H1 (cell line): ENCODE results near the gene DPYSL4. TPM values are rescaled to one million over a fixed set of nuclear protein-coding genes. Genes with fewer than 3 reads are reported as not detected.

Source experiments
- CTCF ChIA-PET: fragments of 300-600 bp; sonication (Branson Sonifier 250); formaldehyde crosslinking; loops from one replicate; lab custom pipeline; 2021; ENCODE audit not compliant: partially characterized antibody; lab: Charles Lee
- POLR2A ChIA-PET: fragments of 300-600 bp; sonication (Branson Sonifier 250); formaldehyde crosslinking; loops from one replicate; lab custom pipeline; 2021; ENCODE audit warnings: inconsistent platforms; ENCODE audit not compliant: partially characterized antibody; lab: Charles Lee
- DNase-seq, 2 experiments: peaks; one replicate each; pipeline versions ENCODE4 v3.0.0 to v3.0.0-alpha.2; 2010 to 2022; ENCODE audit warnings: low spot score in 2 of 2, low read depth in 1 of 2, mixed read lengths in 1 of 2
- FAIRE-seq: peaks from 2 replicates; lab custom pipeline; 2011; peaks lifted over from hg19 to GRCh38; lab: Jason Lieb, UNC
- H2AFZ ChIP-seq: 2 replicates; pipeline ENCODE4 v1.8.1; 2012; ENCODE audit warnings: low read length, inconsistent platforms
- H2AK5ac ChIP-seq: 2 replicates; pipeline ENCODE4 v1.6.1; 2013; ENCODE audit warnings: low read depth, low read length
- H2BK120ac ChIP-seq: replicated peaks from 2 replicates; pipeline ENCODE3; 2013; ENCODE audit warnings: low read depth, low read length, inconsistent platforms
- H2BK12ac ChIP-seq: 2 replicates; pipeline ENCODE4 v1.6.1; 2013; ENCODE audit warnings: low read depth, low read length
- H2BK15ac ChIP-seq: 2 replicates; pipeline ENCODE4 v1.6.1; 2013; ENCODE audit warnings: low read length
- H2BK20ac ChIP-seq: 2 replicates; pipeline ENCODE4 v1.6.1; 2013; ENCODE audit warnings: low read length
- H2BK5ac ChIP-seq: 2 replicates; pipeline ENCODE4 v1.6.1; 2013; ENCODE audit warnings: low read depth, low read length
- H3K14ac ChIP-seq: 2 replicates; pipeline ENCODE4 v1.6.1; 2013; ENCODE audit warnings: inconsistent platforms; ENCODE audit not compliant: insufficient read length
- H3K18ac ChIP-seq: 2 replicates; pipeline ENCODE4 v1.6.1; 2013; ENCODE audit warnings: low read length; ENCODE audit errors: extremely low read depth
- H3K23ac ChIP-seq: 2 replicates; pipeline ENCODE4 v1.6.1; 2013; ENCODE audit warnings: inconsistent platforms; ENCODE audit not compliant: insufficient read length
- H3K23me2 ChIP-seq: 2 replicates; pipeline ENCODE4 v1.6.1; 2013; ENCODE audit warnings: low read depth, low read length
- H3K27ac ChIP-seq: 2 replicates; pipeline ENCODE4 v1.6.1; 2011; ENCODE audit warnings: low read depth, low read length, inconsistent platforms
- H3K27me3 ChIP-seq, 4 experiments: replicated peaks in 1 of 4; 1 replicate in 1 of 4; 2 replicates in 3 of 4; pipeline versions ENCODE4 v1.6.1 to v1.8.1; 2011 to 2013; ENCODE audit warnings: low read length in 3 of 4, mild to moderate bottlenecking in 3 of 4, inconsistent platforms in 2 of 4, mixed read lengths in 2 of 4, moderate library complexity in 1 of 4; ENCODE audit not compliant: control insufficient read depth in 3 of 4, insufficient read depth in 3 of 4; ENCODE audit errors: extremely low read depth in 1 of 4
- H3K36me3 ChIP-seq, 4 experiments: 2 replicates each; pipeline versions ENCODE4 v1.6.1 to v1.8.1; 2011 to 2013; ENCODE audit warnings: mild to moderate bottlenecking in 4 of 4, low read length in 3 of 4, moderate library complexity in 2 of 4, control low read depth in 1 of 4, inconsistent platforms in 1 of 4; ENCODE audit not compliant: insufficient read depth in 4 of 4, control insufficient read depth in 2 of 4
- H3K4ac ChIP-seq: replicated peaks from 2 replicates; pipeline ENCODE3; 2013; ENCODE audit warnings: low read length, low read depth, mixed read lengths, inconsistent platforms; ENCODE audit not compliant: insufficient read length
- H3K4me1 ChIP-seq, 4 experiments: replicated peaks in 1 of 4; 1 replicate in 1 of 4; 2 replicates in 3 of 4; pipeline versions ENCODE4 v1.6.1 to v1.8.1; 2011 to 2013; ENCODE audit warnings: low read length in 3 of 4, inconsistent platforms in 2 of 4, mixed read lengths in 1 of 4; ENCODE audit not compliant: insufficient read depth in 4 of 4, control insufficient read depth in 3 of 4
- H3K4me2 ChIP-seq, 2 experiments: 2 replicates each; pipeline versions ENCODE4 v1.6.1 to v1.8.1; 2011 to 2013; ENCODE audit warnings: low read depth in 2 of 2, low read length in 2 of 2, control low read depth in 1 of 2, inconsistent platforms in 1 of 2, mild to moderate bottlenecking in 1 of 2; ENCODE audit not compliant: insufficient read depth in 1 of 2
- H3K4me3 ChIP-seq, 4 experiments: fragments of 200-600, 300-600 bp in 1 of 4; sonication (generic), shearing (Covaris generic), sonication (Bioruptor Twin) in 1 of 4; 2 replicates each; pipeline versions ENCODE4 v1.5.1 to v1.8.1; 2011 to 2016; ENCODE audit warnings: low read length in 4 of 4, low read depth in 3 of 4, control low read depth in 2 of 4, inconsistent platforms in 2 of 4, mild to moderate bottlenecking in 2 of 4, mixed read lengths in 1 of 4, moderate library complexity in 1 of 4; ENCODE audit not compliant: insufficient read depth in 2 of 4; ENCODE audit errors: extremely low read depth in 1 of 4
- H3K56ac ChIP-seq: replicated peaks from 2 replicates; pipeline ENCODE3; 2013; ENCODE audit warnings: low read depth, mild to moderate bottlenecking, mixed read lengths, low read length, inconsistent platforms; ENCODE audit not compliant: insufficient read length
- H3K79me1 ChIP-seq: 2 replicates; pipeline ENCODE4 v1.6.1; 2013; ENCODE audit warnings: low read depth, low read length, control low read depth
- H3K79me2 ChIP-seq, 2 experiments: 2 replicates each; pipeline versions ENCODE4 v1.6.1 to v1.8.1; 2012 to 2013; ENCODE audit warnings: low read length in 2 of 2, mild to moderate bottlenecking in 2 of 2, inconsistent platforms in 1 of 2; ENCODE audit not compliant: insufficient read depth in 2 of 2, control insufficient read depth in 1 of 2
- H3K9ac ChIP-seq, 4 experiments: replicated peaks in 1 of 4; 1 replicate in 1 of 4; 2 replicates in 3 of 4; pipeline versions ENCODE4 v1.6.1 to v1.8.1; 2011 to 2013; ENCODE audit warnings: low read depth in 3 of 4, low read length in 3 of 4, control low read depth in 2 of 4, mild to moderate bottlenecking in 2 of 4, moderate library complexity in 2 of 4, inconsistent platforms in 1 of 4; ENCODE audit errors: extremely low read depth in 1 of 4
- H3K9me3 ChIP-seq, 2 experiments: 2 replicates each; pipeline versions ENCODE4 v1.6.1 to v1.8.1; 2012 to 2013; ENCODE audit warnings: mild to moderate bottlenecking in 2 of 2, moderate library complexity in 2 of 2, control low read depth in 1 of 2, inconsistent platforms in 1 of 2, low read depth in 1 of 2, low read length in 1 of 2, mixed read lengths in 1 of 2; ENCODE audit not compliant: insufficient read depth in 2 of 2
- H4K20me1 ChIP-seq, 2 experiments: replicated peaks in 1 of 2; 2 replicates each; pipeline versions ENCODE3 to v1.8.1; 2011 to 2013; ENCODE audit warnings: inconsistent platforms in 2 of 2, low read length in 2 of 2, mild to moderate bottlenecking in 1 of 2; ENCODE audit not compliant: insufficient read depth in 2 of 2, control insufficient read depth in 1 of 2
- H4K5ac ChIP-seq: 2 replicates; pipeline ENCODE4 v1.6.1; 2013; ENCODE audit warnings: low read length, low read depth, mixed read lengths, inconsistent platforms; ENCODE audit not compliant: insufficient read length
- H4K8ac ChIP-seq: 2 replicates; pipeline ENCODE4 v1.8.0; 2013; ENCODE audit warnings: mild to moderate bottlenecking, moderate library complexity, low read length, inconsistent platforms; ENCODE audit not compliant: insufficient read depth; ENCODE audit errors: extremely low read depth
- H4K91ac ChIP-seq: replicated peaks from 2 replicates; pipeline ENCODE3; 2013; ENCODE audit warnings: low read length, mixed read lengths, inconsistent platforms; ENCODE audit not compliant: insufficient read length
- CHD1 ChIP-seq: IDR thresholded peaks from 2 replicates; pipeline ENCODE4 v1.6.1; 2012; ENCODE audit warnings: low read depth, low read length, improper control_type of control experiment
- CREB1 ChIP-seq: IDR thresholded peaks from 2 replicates; pipeline ENCODE4 v1.6.1; 2012; ENCODE audit warnings: inconsistent platforms
- KDM5A ChIP-seq: fragments of 200-600 bp; IDR thresholded peaks from 2 replicates; pipeline ENCODE4 v1.7.1; 2012; ENCODE audit warnings: mild to moderate bottlenecking, low read length, inconsistent platforms, mixed read lengths
- POLR2A ChIP-seq, 2 experiments: IDR thresholded peaks; 1 replicate in 1 of 2; 2 replicates in 1 of 2; pipeline ENCODE4 v1.6.1; 2011; ENCODE audit warnings: low read depth in 2 of 2, low read length in 2 of 2, mild to moderate bottlenecking in 2 of 2; ENCODE audit errors: control extremely low read depth in 1 of 2
- SP2 ChIP-seq: IDR thresholded peaks from 2 replicates; pipeline ENCODE4 v1.6.1; 2012; ENCODE audit warnings: mild to moderate bottlenecking, low read length, inconsistent platforms
- WGBS, 2 experiments: shearing (Covaris generic) in 1 of 2; methylation state at CpG; one replicate each; pipeline versions ENCODE4 v1.1.6 to v1.1.7; 2013 to 2015; ENCODE audit warnings: low lambda C conversion rate in 2 of 2, mixed read lengths in 2 of 2, inconsistent platforms in 1 of 2, low coverage in 1 of 2, missing lambda C conversion rate in 1 of 2; ENCODE audit not compliant: insufficient replicate concordance in 2 of 2, insufficient coverage in 1 of 2, insufficient read length in 1 of 2; ENCODE audit errors: extremely low coverage in 1 of 2, missing lambda C conversion rate in 1 of 2; 5-methylcytosine and 5-hydroxymethylcytosine counted together
- polyA plus RNA-seq, 7 experiments: library from polyadenylated mRNA; depleted of rRNA in 3 of 7; stranded (reverse) in 5 of 7; unstranded in 2 of 7; fragments of >200 nt in 5 of 7; fragments of 200-250 nt in 2 of 7; gene quantifications; 1 replicate in 5 of 7; 2 replicates in 1 of 7; 4 replicates in 1 of 7; pipeline versions ENCODE4 v1.2.1 to v1.2.3, GENCODE V29; 2011 to 2013; ENCODE audit warnings: missing spikeins in 2 of 7, mixed read lengths in 2 of 7
- total RNA-seq: library from RNA; stranded (reverse); fragmentation: NEBNext Ultra II Directional; extraction: Animal tissue kit (Norgen Biotek cat#: 25700); gene quantifications from 2 replicates; pipeline ENCODE4 v1.2.1, GENCODE V29; 2021
- TF ChIP-seq, protein P1 (sequence below): IDR thresholded peaks from 2 replicates; pipeline ENCODE4 v1.6.1; 2012; ENCODE audit warnings: low read length, inconsistent platforms

The DPYSL4 gene
- total and polyA plus RNA-seq, 2 of the 8 experiments (the other 6 are each of a cell fraction or from before 2014, with no cell fraction given): 12.9 to 15.2 TPM

- Histone ChIP-seq H3K9ac (no peak overlapping the region), H4K20me1 (peaks cover 0 to 2% of the 10 kb centered on the region in 2 experiments), H3K4me2 (no peak overlapping the region), H2BK120ac (no peak overlapping the region), H2BK5ac (no peak overlapping the region), H3K27ac (no peak overlapping the region), H3K18ac (no peak overlapping the region), H3K23ac (no peak overlapping the region), H2AK5ac (no peak overlapping the region), H3K79me1 (no peaks in the 10 kb centered on the region), H3K14ac (no peak overlapping the region), H3K27me3 (no peaks in the 10 kb centered on the region; a peak in 1 of 7 replicates), H3K4ac (no peak overlapping the region), H2BK12ac (no peak overlapping the region), H3K56ac (no peak overlapping the region), H4K5ac (no peak overlapping the region), H2BK20ac (no peak overlapping the region), H2AFZ (no peak overlapping the region), H3K79me2 (no peaks in the 10 kb centered on the region), H2BK15ac (no peak overlapping the region), H3K23me2 (peaks cover 10% of the 10 kb centered on the region), H4K8ac (no peak overlapping the region), H4K91ac (no peak overlapping the region), H3K36me3 (no peaks in the 10 kb centered on the region; a peak in 1 of 8 replicates), H3K4me1 (peaks cover 0 to 14% (median 10%) of the 10 kb centered on the region in 4 experiments; a peak in 6 of 7 replicates), H3K9me3 (no peaks in the 10 kb centered on the region), H3K4me3 (no peak overlapping the region)
- ChIA-PET CTCF (no interaction called here), POLR2A (no interaction called here)
- FAIRE-seq (no peak), DNase-seq (no peak)
- no CpG with 5 or more reads among the region's 7 CpGs for WGBS, 2 experiments
- no peak for TF ChIP-seq KDM5A
- no peak for TF ChIP-seq CHD1
- TF ChIP-seq, protein P1, sequence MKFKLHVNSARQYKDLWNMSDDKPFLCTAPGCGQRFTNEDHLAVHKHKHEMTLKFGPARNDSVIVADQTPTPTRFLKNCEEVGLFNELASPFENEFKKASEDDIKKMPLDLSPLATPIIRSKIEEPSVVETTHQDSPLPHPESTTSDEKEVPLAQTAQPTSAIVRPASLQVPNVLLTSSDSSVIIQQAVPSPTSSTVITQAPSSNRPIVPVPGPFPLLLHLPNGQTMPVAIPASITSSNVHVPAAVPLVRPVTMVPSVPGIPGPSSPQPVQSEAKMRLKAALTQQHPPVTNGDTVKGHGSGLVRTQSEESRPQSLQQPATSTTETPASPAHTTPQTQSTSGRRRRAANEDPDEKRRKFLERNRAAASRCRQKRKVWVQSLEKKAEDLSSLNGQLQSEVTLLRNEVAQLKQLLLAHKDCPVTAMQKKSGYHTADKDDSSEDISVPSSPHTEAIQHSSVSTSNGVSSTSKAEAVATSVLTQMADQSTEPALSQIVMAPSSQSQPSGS: no peak
- TF ChIP-seq CREB1: peak; percentile 25; the same call in 1 of the 2 replicates
- TF ChIP-seq SP2: no peak
- no peak for TF ChIP-seq POLR2A (IDR thresholded peaks at IDR 0.05; ENCODE audit: control extremely low read depth in 1 of 2, low read depth in 2 of 2, low read length in 2 of 2)
Observed at GRCh38 chr10:132158823-132159222, 27.9 kb upstream of the DPYSL4 start.
